Endothelial cell of umbilical vein (primary cell): ENCODE measurements around the gene KCTD10. TPM values are rescaled to one million over a fixed set of nuclear protein-coding genes. Genes with fewer than 3 reads are reported as not detected.

Source experiments
- BruUV-seq: library from RNA; stranded (reverse); fragments of 400-500 nt; replicated peaks from 2 replicates; lab custom pipeline; 2021; lab: Mats Ljungman, UMichigan
- CTCF ChIA-PET: fragments of 300-600, 350-600 bp; sonication (Branson Sonifier 250); formaldehyde crosslinking; loops from one replicate; lab custom pipeline; 2021; ENCODE audit warnings: antibody characterized with exemption, inconsistent platforms; lab: Charles Lee
- POLR2A ChIA-PET: fragments of 300-600, 350-600 bp; sonication (Branson Sonifier 250); formaldehyde crosslinking; loops from one replicate; lab custom pipeline; 2021; ENCODE audit warnings: antibody characterized with exemption, inconsistent platforms; lab: Charles Lee
- DNase-seq: peaks from one replicate; pipeline ENCODE4 v3.0.0-alpha.2; 2011; ENCODE audit warnings: low read depth, low spot score
- FAIRE-seq: peaks from 2 replicates; lab custom pipeline; 2011; peaks lifted over from hg19 to GRCh38; lab: Jason Lieb, UNC
- H2AFZ ChIP-seq: 2 replicates; pipeline ENCODE4 v1.6.0; 2012; ENCODE audit warnings: low read depth, low read length, control low read depth, inconsistent platforms
- H3K27ac ChIP-seq: 2 replicates; pipeline ENCODE4 v1.5.1; 2011; ENCODE audit warnings: low read depth, mild to moderate bottlenecking, control low read depth, low read length, moderate library complexity; ENCODE audit not compliant: insufficient read depth
- H3K27me3 ChIP-seq, 2 experiments: 2 replicates each; pipeline versions ENCODE4 v1.6.0 to v1.6.1; 2011; ENCODE audit warnings: low read length in 2 of 2, mixed read lengths in 1 of 2; ENCODE audit not compliant: control insufficient read depth in 2 of 2, insufficient read depth in 2 of 2
- H3K36me3 ChIP-seq, 2 experiments: 2 replicates in 1 of 2; 3 replicates in 1 of 2; pipeline ENCODE4 v1.5.1; 2011; ENCODE audit warnings: low read length in 2 of 2, mild to moderate bottlenecking in 1 of 2, moderate library complexity in 1 of 2; ENCODE audit not compliant: control insufficient read depth in 2 of 2, insufficient read depth in 2 of 2; ENCODE audit errors: extremely low read depth in 1 of 2
- H3K4me1 ChIP-seq: 3 replicates; pipeline ENCODE4 v1.5.1; 2011; ENCODE audit warnings: mild to moderate bottlenecking, low read length; ENCODE audit not compliant: control insufficient read depth, insufficient read depth; ENCODE audit errors: extremely low read depth
- H3K4me2 ChIP-seq: 2 replicates; pipeline ENCODE4 v1.6.1; 2011; ENCODE audit warnings: low read length, control low read depth, mixed read lengths; ENCODE audit not compliant: insufficient read depth
- H3K4me3 ChIP-seq, 3 experiments: fragments of 200-600 bp in 1 of 3; sonication (generic), shearing (Covaris generic) in 1 of 3; replicated peaks in 1 of 3; 2 replicates each; pipeline ENCODE4 v1.5.1; 2011 to 2016; ENCODE audit warnings: control low read depth in 3 of 3, low read length in 3 of 3, mild to moderate bottlenecking in 2 of 3, inconsistent platforms in 1 of 3, low read depth in 1 of 3, moderate library complexity in 1 of 3; ENCODE audit not compliant: insufficient read depth in 1 of 3
- H3K79me2 ChIP-seq: 2 replicates; pipeline ENCODE4 v1.6.0; 2012; ENCODE audit warnings: low read length, inconsistent platforms; ENCODE audit not compliant: control insufficient read depth, insufficient read depth
- H3K9ac ChIP-seq: replicated peaks from 2 replicates; pipeline ENCODE3; 2011; ENCODE audit warnings: low read length, control low read depth; ENCODE audit not compliant: insufficient read depth; ENCODE audit errors: extremely low read depth
- H3K9me1 ChIP-seq: replicated peaks from 3 replicates; pipeline ENCODE4 v1.6.0; 2011; ENCODE audit warnings: mild to moderate bottlenecking, low read length; ENCODE audit not compliant: control insufficient read depth, insufficient read depth; ENCODE audit errors: extremely low read depth
- H3K9me3 ChIP-seq: replicated peaks from 2 replicates; pipeline ENCODE4 v1.5.1; 2012; ENCODE audit warnings: low read length, inconsistent platforms; ENCODE audit not compliant: control insufficient read depth, insufficient read depth
- H4K20me1 ChIP-seq: replicated peaks from 2 replicates; pipeline ENCODE3; 2011; ENCODE audit warnings: mild to moderate bottlenecking, low read length; ENCODE audit not compliant: control insufficient read depth, insufficient read depth; ENCODE audit errors: extremely low read depth
- CTCF ChIP-seq, 2 donors: IDR thresholded peaks; 1 replicate in 1 of 2; 2 replicates in 1 of 2; pipeline ENCODE4 v1.5.1; 2011; ENCODE audit warnings: low read length in 2 of 2, mild to moderate bottlenecking in 2 of 2, moderate library complexity in 2 of 2, control low read depth in 1 of 2, inconsistent platforms in 1 of 2, low read depth in 1 of 2; ENCODE audit not compliant: insufficient read depth in 1 of 2; ENCODE audit errors: extremely low read depth in 1 of 2
- EZH2 ChIP-seq: IDR thresholded peaks from 2 replicates; pipeline ENCODE4 v1.6.1; 2012; ENCODE audit warnings: borderline replicate concordance, low read depth, mild to moderate bottlenecking, moderate library complexity, low read length, inconsistent platforms; ENCODE audit not compliant: severe bottlenecking
- FOS ChIP-seq: IDR thresholded peaks from 2 replicates; pipeline ENCODE4 v1.6.1; 2011; ENCODE audit warnings: mild to moderate bottlenecking, low read length, moderate library complexity, borderline replicate concordance; ENCODE audit not compliant: insufficient read depth
- GATA2 ChIP-seq: IDR thresholded peaks from 2 replicates; pipeline ENCODE4 v1.7.0; 2011; ENCODE audit warnings: low read depth, mild to moderate bottlenecking, moderate library complexity, mixed read lengths, low read length; ENCODE audit not compliant: insufficient read length, insufficient read depth
- JUN ChIP-seq: IDR thresholded peaks from 2 replicates; pipeline ENCODE4 v1.6.1; 2011; ENCODE audit warnings: borderline replicate concordance, low read depth; ENCODE audit not compliant: insufficient read length, insufficient read depth
- MAX ChIP-seq: IDR thresholded peaks from 2 replicates; pipeline ENCODE4 v1.6.1; 2011; ENCODE audit not compliant: insufficient read depth, insufficient read length
- MYC ChIP-seq: IDR thresholded peaks from one replicate; pipeline ENCODE4 v1.6.1; 2011; ENCODE audit warnings: mild to moderate bottlenecking, low read depth, low read length
- POLR2A ChIP-seq: IDR thresholded peaks from 2 replicates; pipeline ENCODE4 v1.6.1; 2012; ENCODE audit warnings: low read depth, mild to moderate bottlenecking, control low read depth, low read length
- POLR2AphosphoS5 ChIP-seq: IDR thresholded peaks from 2 replicates; pipeline ENCODE4 v1.6.1; 2012; ENCODE audit warnings: low read depth, mild to moderate bottlenecking, control low read depth, low read length, moderate library complexity; ENCODE audit not compliant: insufficient read depth
- dilution Hi-C: fragments of 300-500 bp; cut with MboI; formaldehyde crosslinking; loops from one replicate; pipeline ENCODE4 v1.15.0; 2019; ENCODE audit warnings: low sequenced_read_pairs; ENCODE audit not compliant: extremely low pct_ligation_motif_present
- intact Hi-C: fragments of 100-400 bp; cut with micrococcal nuclease; formaldehyde crosslinking; loops from one replicate; pipeline ENCODE4 v1.10.0; 2022
- polyA plus RNA-seq, 4 experiments: library from polyadenylated mRNA; depleted of rRNA in 3 of 4; stranded (reverse) in 3 of 4; unstranded in 1 of 4; fragments of >200 nt; gene quantifications; 2 replicates each; pipeline versions ENCODE4 v1.2.1 to v1.2.3, GENCODE V29; 2011 to 2012; ENCODE audit warnings: missing spikeins in 1 of 4
- total RNA-seq: library from RNA; stranded (reverse); gene quantifications from 2 replicates; pipeline ENCODE4 v1.2.3, GENCODE V29; 2021

Gene KCTD10
- total and polyA plus RNA-seq, 2 donors (not counting 3 experiments of a cell fraction or from before 2014, with no cell fraction given) = 101 to 112 TPM

GRCh38 chr12:109443794-109444193, 33.3 kb downstream of the KCTD10 start:
- dilution Hi-C loops (no loop called here), intact Hi-C loops (no loop called here)
- H3K4me3 ChIP-seq = no peak overlapping the region
- no peaks in the 10 kb centered on the region for H3K9me1 ChIP-seq
- no TSS peak for BruUV-seq
- no peak overlapping the region for H3K9ac ChIP-seq
- H3K4me2 ChIP-seq = no peak overlapping the region
- ChIA-PET POLR2A (no interaction called here), CTCF (interaction anchor here (1.1 to 4.0 kb wide), 3 partner anchors 11 to 19 kb away, joined by 3 to 21 read pairs (median 5); no protein-coding TSS in a partner anchor)
- H3K36me3 ChIP-seq = peaks cover 5 to 9% of the 10 kb centered on the region in 2 experiments
- H3K4me1 ChIP-seq = peaks cover 8% of the 10 kb centered on the region
- no peak for DNase-seq
- peaks cover under 1% of the 10 kb centered on the region for H4K20me1 ChIP-seq
- H3K27ac ChIP-seq = no peak overlapping the region
- FAIRE-seq = no peak
- H3K9me3 ChIP-seq = no peaks in the 10 kb centered on the region
- no peaks in the 10 kb centered on the region for H3K27me3 ChIP-seq
- TF ChIP-seq GATA2 = no peak
- TF ChIP-seq CTCF (IDR thresholded peaks at IDR 0.05; ENCODE audit: extremely low read depth in 1 of 2, insufficient read depth in 1 of 2, low read depth in 1 of 2, low read length in 2 of 2) = no peak
- no peak for TF ChIP-seq POLR2AphosphoS5
- TF ChIP-seq MYC = no peak
- no peak for TF ChIP-seq MAX
- no peak for TF ChIP-seq EZH2
- no peak for TF ChIP-seq POLR2A
- TF ChIP-seq JUN = no peak
- no peak for TF ChIP-seq FOS
- peaks cover under 1% of the 10 kb centered on the region for H3K79me2 ChIP-seq
- H2AFZ ChIP-seq = no peak overlapping the region
